ENCODE data around the gene CDC42BPA.

Gene CDC42BPA

DNA sequence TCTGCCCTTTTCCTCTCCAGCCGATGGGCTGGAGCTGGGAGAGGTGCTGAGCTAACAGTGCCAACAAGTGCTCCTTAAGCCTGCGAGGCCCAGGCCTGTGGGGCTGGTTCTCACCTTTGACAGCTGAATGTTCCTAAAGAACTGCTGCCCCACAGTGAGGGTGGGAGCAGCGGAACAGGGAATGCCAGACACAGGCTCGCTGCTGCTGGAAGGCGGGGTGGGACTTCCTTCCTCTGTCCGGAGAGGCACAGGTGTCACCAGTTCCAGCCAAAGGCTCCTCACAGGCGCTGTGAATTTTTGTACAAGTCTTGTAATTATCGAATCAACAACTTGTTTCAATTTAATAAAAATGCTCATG is 331.1 kb downstream of the CDC42BPA start:
- H3K4me1 Mint-ChIP-seq: peaks cover 17% of the 10 kb centered on the region
- peak overlapping the region in 1 of 3 experiments; percentile 33 for H3K27ac Mint-ChIP-seq

DNA sequence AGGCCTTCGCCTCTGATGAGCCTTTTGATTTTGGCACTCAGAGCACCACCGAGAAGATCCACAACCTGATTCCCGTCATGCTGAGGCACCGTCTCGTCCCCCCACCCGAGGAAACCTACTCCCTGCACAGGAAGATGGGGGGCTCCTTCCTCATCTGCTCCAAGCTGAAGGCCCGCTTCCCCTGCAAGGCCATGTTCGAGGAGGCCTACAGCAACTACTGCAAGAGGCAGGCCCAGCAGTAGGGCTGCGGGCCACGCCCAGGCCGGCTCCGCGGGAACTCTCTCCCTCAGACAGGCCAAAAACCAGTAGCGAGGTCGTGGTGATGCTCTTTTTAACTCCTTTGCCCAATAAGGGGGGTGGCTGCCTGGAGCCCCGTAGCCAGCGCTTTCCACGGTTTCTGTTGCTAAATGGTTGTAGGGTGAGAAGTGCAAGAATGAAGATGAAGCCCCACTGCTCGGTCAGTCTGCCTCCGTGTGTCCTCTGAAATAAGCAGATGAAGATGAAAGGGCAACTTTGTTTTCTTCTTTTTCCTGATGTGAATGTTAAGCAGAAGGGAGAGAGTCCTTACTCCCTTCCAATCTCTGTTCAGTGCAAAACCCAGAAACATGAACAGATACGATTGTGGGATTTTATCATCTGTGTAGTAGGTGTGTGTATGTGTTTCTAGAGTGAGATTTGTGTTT is 331.7 kb downstream of the CDC42BPA start:
- TF ChIP-seq, protein P1, sequence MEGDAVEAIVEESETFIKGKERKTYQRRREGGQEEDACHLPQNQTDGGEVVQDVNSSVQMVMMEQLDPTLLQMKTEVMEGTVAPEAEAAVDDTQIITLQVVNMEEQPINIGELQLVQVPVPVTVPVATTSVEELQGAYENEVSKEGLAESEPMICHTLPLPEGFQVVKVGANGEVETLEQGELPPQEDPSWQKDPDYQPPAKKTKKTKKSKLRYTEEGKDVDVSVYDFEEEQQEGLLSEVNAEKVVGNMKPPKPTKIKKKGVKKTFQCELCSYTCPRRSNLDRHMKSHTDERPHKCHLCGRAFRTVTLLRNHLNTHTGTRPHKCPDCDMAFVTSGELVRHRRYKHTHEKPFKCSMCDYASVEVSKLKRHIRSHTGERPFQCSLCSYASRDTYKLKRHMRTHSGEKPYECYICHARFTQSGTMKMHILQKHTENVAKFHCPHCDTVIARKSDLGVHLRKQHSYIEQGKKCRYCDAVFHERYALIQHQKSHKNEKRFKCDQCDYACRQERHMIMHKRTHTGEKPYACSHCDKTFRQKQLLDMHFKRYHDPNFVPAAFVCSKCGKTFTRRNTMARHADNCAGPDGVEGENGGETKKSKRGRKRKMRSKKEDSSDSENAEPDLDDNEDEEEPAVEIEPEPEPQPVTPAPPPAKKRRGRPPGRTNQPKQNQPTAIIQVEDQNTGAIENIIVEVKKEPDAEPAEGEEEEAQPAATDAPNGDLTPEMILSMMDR (IDR thresholded peaks at IDR 0.05; ENCODE audit: unreplicated experiment in 3 of 3): no peak
- no peaks in the 10 kb centered on the region for H3K9me3 Mint-ChIP-seq
- no peaks in the 10 kb centered on the region for H3K27me3 Mint-ChIP-seq (ENCODE audit: low read depth)
- H3K27ac Mint-ChIP-seq: peak overlapping the region in 1 of 3 experiments; percentile 33
- no peak overlapping the region for H3K4me3 Mint-ChIP-seq
- H3K4me1 Mint-ChIP-seq: peaks cover 17% of the 10 kb centered on the region
- peaks cover 21% of the 10 kb centered on the region for H3K36me3 Mint-ChIP-seq (ENCODE audit: low read depth)

More for the DNA sequence above, 331.1 kb downstream of the CDC42BPA start:
- Mint-ChIP-seq H3K27me3 (ENCODE audit: low read depth) (no peaks in the 10 kb centered on the region), H3K4me3 (no peak overlapping the region), H3K36me3 (ENCODE audit: low read depth) (peaks cover 21% of the 10 kb centered on the region), H3K9me3 (no peaks in the 10 kb centered on the region)
- TF ChIP-seq, protein P1 (IDR thresholded peaks at IDR 0.05; ENCODE audit: unreplicated experiment in 3 of 3): no peak

DNA sequence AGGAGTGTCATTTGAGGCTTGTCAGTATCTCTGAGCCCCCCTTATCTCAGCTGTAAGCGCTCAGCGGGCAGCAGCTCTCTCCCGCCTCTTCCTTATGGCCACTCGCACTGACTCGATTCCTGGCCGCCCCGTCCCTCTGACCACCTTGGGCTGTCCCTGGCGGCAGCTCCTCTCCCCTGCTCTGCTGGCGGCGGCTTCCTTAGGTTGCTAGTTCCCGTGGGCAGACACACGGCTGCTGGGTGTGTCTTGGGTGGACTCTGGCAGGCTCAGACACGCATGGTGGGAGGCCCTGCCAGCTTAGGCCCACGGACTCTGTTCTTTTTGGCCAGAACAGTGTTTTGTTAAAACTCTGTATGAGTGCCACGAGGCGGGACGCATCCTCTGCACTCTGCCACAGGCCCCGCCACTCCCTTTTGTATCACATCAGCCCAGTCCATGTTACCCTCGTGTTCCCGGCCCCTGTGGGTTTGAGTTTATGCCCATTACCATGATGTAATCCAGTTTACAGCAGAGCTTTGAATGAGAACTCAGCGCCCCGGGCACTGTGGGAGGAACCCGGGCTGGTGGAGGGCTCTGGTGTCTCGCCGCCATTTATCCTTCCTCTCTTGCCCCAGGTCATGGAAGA is 332.3 kb downstream of the CDC42BPA start:
- Mint-ChIP-seq H3K4me3 (no peak overlapping the region), H3K9me3 (no peaks in the 10 kb centered on the region), H3K36me3 (ENCODE audit: low read depth) (peaks cover 21% of the 10 kb centered on the region), H3K27me3 (ENCODE audit: low read depth) (no peaks in the 10 kb centered on the region), H3K27ac (no peak overlapping the region), H3K4me1 (peaks cover 17% of the 10 kb centered on the region)
- TF ChIP-seq, protein P1 (IDR thresholded peaks at IDR 0.05; ENCODE audit: unreplicated experiment in 3 of 3): no peak

DNA sequence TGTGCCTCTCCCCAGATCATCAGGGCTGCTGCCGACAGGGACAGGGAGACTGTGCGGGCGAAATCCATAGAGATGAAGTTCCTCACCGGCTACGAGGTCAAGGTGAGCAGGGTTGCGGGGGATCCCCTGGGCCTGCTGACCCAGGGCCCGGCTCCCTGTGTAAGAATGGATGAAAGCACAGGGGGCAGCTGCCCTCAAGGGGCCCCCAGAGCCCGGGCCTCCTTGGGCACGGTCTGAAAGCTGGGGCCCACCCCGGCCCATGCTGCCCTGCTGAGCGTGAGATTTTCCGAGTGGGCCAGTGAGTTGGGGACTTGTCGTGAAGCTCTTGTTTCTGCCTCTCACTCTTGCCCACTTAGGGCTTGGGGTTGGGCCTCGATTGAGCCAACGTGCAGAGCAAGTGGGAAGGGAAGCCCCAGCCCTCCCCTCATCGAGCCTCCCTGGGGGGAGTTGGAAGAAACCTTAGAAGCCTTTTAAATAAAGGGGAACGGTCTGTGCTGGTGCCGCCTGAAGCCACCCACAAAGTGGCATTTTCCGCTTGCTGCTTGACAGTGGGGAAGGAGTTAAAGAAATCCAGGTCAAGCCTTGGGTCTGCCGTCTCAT is 333.0 kb downstream of the CDC42BPA start:
- Mint-ChIP-seq H3K27ac (no peak overlapping the region), H3K4me1 (peaks cover 10% of the 10 kb centered on the region), H3K4me3 (no peak overlapping the region), H3K36me3 (ENCODE audit: low read depth) (peaks cover 21% of the 10 kb centered on the region), H3K27me3 (ENCODE audit: low read depth) (no peaks in the 10 kb centered on the region), H3K9me3 (no peaks in the 10 kb centered on the region)
- TF ChIP-seq, protein P1 (IDR thresholded peaks at IDR 0.05; ENCODE audit: unreplicated experiment in 3 of 3): no peak

DNA sequence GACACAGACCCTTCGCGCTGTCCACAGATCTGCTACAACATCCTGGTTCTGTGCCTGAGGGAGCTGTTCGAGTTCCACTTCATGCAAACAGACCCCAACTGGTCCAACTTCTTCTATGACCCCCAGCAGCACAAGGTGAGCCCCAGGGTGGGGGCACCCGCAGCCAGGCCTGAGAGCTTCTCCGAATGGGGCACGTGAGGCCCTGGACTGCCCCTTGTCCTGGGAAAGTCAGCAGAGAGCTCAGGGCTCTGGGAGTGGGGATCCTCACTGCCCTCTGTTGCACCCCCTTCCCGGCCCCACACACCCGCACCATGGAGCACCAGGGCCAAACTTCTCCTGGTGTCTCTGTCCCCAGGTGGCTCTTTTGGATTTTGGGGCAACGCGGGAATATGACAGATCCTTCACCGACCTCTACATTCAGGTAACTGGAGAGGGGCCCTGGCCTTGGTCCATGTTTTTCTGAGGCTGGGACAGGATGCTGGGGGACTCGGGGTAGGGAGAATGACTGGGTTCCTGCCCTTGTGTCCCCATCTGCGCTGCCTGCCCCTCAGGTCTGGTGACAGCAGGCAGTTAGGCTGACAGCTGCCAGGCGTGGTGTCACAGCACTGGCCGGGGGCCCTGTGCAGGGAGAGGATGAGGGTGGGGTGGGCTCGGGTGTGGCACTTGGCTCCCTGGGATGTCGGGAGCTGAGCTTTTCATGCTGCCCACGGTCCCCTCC is 333.6 kb downstream of the CDC42BPA start:
- no peak overlapping the region for H3K27ac Mint-ChIP-seq
- H3K36me3 Mint-ChIP-seq (ENCODE audit: low read depth): peaks cover 21% of the 10 kb centered on the region
- TF ChIP-seq, protein P1 (IDR thresholded peaks at IDR 0.05; ENCODE audit: unreplicated experiment in 3 of 3): no peak
- no peak overlapping the region for H3K4me3 Mint-ChIP-seq
- no peaks in the 10 kb centered on the region for H3K9me3 Mint-ChIP-seq
- H3K4me1 Mint-ChIP-seq: peaks cover 10% of the 10 kb centered on the region
- no peaks in the 10 kb centered on the region for H3K27me3 Mint-ChIP-seq (ENCODE audit: low read depth)
